PC-3 (cell line): Measurements from ENCODE around the gene EPHA1.

Experiments used
- EZH2 ChIP-seq: fragments of 300-600 bp; sonication (generic); IDR thresholded peaks from one replicate; pipeline ENCODE4 v1.6.1; 2017; ENCODE audit warnings: antibody characterized with exemption, mild to moderate bottlenecking, low read length; ENCODE audit not compliant: unreplicated experiment
- EZH2phosphoT487 ChIP-seq: fragments of 300-600 bp; sonication (generic); IDR thresholded peaks from 2 replicates; pipeline ENCODE4 v1.6.1; 2018; ENCODE audit warnings: mild to moderate bottlenecking, antibody characterized with exemption, low read length, borderline replicate concordance
- TF ChIP-seq, protein P1 (sequence below): fragments of 300-600 bp; sonication (generic); conservative IDR thresholded peaks from 2 replicates; pipeline ENCODE4 v1.5.1; 2017; ENCODE audit warnings: antibody characterized with exemption, low read depth, mild to moderate bottlenecking, low read length

DNA sequence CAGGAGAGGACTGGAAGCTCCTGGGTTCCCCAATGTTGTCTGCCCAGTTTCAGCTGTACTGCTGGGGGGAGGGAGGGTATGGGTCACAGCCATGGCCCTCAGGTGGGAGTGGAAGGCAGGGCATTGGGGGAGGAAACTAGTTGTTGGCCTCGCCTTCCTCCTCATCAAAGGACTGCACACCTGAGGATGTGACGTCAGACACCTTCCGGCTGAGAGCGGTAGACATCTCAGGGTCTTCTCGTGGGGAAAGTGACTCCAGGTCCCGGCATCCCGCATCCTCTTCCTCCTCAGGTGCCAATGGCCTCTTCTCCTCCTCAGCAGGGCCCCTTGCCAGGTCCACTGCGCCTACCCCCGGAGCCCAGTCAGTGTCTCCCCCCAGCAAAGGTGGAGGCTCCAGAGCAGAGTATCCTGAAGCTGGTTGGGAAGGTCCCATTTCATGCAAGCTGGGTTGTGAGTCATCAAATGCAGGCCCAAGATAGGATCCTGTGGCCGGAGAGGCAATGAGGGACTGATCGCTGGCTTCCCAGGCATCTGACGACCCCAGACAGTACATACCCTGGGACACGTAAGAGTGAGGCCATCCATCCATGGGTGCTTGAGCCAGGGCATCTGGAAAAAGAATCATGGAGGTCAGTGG, 52.1 kb downstream of the EPHA1 start:
- TF ChIP-seq EZH2phosphoT487 (no peak), EZH2 (no peak)
- TF ChIP-seq, protein P1, sequence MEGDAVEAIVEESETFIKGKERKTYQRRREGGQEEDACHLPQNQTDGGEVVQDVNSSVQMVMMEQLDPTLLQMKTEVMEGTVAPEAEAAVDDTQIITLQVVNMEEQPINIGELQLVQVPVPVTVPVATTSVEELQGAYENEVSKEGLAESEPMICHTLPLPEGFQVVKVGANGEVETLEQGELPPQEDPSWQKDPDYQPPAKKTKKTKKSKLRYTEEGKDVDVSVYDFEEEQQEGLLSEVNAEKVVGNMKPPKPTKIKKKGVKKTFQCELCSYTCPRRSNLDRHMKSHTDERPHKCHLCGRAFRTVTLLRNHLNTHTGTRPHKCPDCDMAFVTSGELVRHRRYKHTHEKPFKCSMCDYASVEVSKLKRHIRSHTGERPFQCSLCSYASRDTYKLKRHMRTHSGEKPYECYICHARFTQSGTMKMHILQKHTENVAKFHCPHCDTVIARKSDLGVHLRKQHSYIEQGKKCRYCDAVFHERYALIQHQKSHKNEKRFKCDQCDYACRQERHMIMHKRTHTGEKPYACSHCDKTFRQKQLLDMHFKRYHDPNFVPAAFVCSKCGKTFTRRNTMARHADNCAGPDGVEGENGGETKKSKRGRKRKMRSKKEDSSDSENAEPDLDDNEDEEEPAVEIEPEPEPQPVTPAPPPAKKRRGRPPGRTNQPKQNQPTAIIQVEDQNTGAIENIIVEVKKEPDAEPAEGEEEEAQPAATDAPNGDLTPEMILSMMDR = no peak
